Uterus (tissue), 2 donors: ENCODE measurements around the gene PHYKPL.

Experiments used
- CTCF ChIP-seq, 4 experiments: fragments of 200-600 bp in 2 of 4; fragments of 450-650 bp in 2 of 4; sonication (generic) in 2 of 4; IDR thresholded peaks; one replicate each; pipeline ENCODE4 v1.5.1; 2016 to 2019; ENCODE audit warnings: antibody characterized with exemption in 4 of 4, mild to moderate bottlenecking in 2 of 4, moderate library complexity in 1 of 4
- POLR2A ChIP-seq, 2 donors: fragments of 450-650 bp; IDR thresholded peaks; one replicate each; pipeline ENCODE4 v1.6.1; 2016; ENCODE audit warnings: antibody characterized with exemption in 2 of 2, mild to moderate bottlenecking in 1 of 2, moderate library complexity in 1 of 2

- no peak for TF ChIP-seq CTCF (IDR thresholded peaks at IDR 0.05)
- TF ChIP-seq POLR2A (IDR thresholded peaks at IDR 0.05): no peak
These were observed 21.9 kb downstream of the PHYKPL start for GRCh38 chr5:178210686-178211085.
